UCSD-AML1 (cell line): ENCODE measurements around the gene ZNF44.
"Not testable (repeated sequence)": the region's sequence is repeated elsewhere in the genome, so short reads cannot be mapped to it uniquely, and the experiment has no call there.

Experiments used
- DNase-seq: peaks from one replicate; lab custom pipeline; 2025; ENCODE audit not compliant: unreplicated experiment; lab: John Stamatoyannopoulos, UW

Gene ZNF44

DNA sequence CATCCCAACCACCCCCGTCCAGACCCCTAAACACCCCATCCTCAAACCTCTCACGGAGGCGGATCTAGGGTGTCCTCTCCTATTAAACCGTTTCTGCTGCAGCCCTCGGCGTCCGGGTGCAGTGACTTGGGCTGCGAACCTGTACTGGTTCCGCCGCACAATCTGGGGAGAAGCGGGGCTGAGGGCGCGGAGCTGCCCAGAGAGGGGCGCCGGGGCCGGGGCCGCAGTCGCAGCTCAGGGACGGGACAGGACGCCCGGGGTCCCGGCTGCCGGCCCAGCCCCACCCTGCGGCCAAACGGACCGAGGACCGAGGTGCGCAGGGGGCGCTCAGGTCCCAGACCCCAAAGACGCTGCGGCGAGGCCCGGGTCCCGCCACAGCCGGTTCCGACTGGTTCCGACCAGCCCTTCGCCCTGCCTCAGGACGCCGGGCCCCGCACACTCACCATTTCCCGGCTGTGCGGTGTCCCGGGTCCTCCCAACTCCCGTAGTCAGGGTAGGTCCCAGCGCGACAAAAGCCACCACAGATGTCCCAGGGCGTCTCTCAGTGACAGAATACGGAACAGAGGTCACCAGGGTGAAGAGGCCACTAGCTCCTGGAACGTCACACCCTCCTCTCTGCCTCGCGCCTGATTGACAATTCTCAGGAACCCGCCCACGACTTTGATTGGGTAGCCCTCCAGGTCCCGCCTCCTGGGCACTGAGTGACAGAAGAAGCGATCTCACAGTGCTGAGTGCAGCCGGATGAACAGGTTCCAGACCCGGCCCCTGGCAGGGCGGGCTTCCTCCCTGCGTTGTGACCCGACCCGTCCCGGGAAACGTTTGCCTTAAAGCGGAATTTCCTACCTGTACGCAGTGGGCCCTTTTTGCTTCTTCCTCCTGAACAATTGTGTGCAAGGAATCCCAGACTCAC is at the start of gene ZNF44:
Gene ZNF44, minus strand, starts transcription at position 635 of the 910 bp plus-strand sequence. Its CDS starts 189 bp downstream, at position 446.
- DNase-seq: peak; percentile 94

- DNase-seq: peak; percentile 88
Observed at GRCh38 chr19:12333162-12334159, 38.8 kb upstream of the ZNF44 start, which contains the start of gene ZNF563. Gene ZNF563 (minus strand): TSS chr19:12333633. CDS start chr19:12333482, 151 bp downstream.

DNA sequence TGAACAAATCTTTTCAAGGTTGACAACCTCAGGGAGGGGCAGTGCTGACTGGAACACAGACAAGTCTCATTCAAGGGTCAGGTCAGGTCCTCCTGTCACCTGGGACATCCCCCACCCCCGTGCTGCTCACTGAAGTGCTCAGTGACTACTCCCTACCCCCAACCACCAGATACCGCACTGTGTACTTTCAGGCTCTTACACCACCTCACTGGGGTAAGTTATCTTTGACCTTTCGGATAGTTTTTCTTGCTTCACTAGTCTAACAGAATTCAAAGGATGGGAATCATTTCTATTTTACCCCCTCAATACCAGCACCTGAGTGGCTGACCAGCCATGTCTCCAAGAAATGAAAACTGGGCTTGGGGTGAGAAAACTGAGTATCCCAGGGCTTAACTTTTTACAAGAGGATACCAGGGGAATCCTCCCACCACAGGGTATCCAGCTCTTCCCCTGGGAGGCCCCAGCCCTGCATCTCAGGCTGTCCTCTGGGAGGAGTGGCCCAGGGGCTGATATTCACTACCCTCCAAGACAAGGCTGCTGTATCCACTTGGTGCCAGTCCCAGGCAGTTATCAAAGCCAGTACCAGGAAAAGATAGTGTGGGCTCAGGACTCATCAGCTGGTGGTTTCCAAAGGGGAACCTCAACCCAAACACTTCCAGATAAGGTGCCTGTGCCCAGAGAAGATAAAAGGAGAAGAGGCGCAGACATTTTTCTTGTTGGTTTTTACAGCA is 36.7 kb upstream of the ZNF44 start:
- no peak for DNase-seq

- DNase-seq: no peak
Observed at GRCh38 chr19:12330340-12330739, 35.7 kb upstream of the ZNF44 start.

DNA sequence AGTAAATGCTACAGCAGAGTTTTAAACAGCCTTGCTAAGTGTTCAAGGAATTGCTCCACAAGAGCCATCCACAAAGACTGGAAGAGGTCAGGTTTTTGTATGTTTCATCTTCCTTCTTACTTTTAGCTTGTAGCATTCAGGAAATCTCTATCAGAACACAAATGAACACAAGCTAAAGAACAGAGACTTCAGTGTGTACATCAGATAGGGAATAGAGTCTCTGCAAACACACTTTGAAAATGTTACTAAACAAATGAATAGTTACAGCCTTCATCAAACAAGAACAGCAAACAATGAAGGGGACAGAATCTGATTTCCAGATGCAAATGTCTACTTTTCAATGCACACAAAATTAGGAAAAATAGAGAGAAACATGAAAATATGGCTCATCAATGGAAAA is 31.0 kb upstream of the ZNF44 start:
- DNase-seq: no peak

GRCh38 chr19:12318782-12319413 is 24.2 kb upstream of the ZNF44 start:
- no peak for DNase-seq

DNA sequence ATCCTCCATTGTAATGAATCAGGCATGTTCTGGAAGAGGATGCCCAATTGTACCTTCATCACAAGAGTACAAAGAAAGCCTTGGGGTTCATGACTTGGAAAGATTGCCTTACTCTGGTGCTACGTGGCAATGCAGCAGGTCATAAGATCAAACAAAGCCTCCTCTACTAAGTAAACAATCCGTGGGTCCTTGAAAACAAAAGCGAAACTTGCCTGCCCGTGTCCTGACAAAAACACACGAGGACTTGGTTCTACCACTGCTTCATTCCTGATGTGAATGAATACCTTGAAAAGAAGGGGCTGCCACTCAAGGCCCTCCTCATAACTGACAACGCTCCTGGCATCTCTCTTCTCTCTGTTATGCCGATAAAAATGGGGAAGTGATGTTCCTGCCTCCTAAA is 19.9 kb upstream of the ZNF44 start:
- no peak for DNase-seq

- DNase-seq: not testable (repeated sequence)
Observed at GRCh38 chr19:12308891-12309290, 14.2 kb upstream of the ZNF44 start.

DNA sequence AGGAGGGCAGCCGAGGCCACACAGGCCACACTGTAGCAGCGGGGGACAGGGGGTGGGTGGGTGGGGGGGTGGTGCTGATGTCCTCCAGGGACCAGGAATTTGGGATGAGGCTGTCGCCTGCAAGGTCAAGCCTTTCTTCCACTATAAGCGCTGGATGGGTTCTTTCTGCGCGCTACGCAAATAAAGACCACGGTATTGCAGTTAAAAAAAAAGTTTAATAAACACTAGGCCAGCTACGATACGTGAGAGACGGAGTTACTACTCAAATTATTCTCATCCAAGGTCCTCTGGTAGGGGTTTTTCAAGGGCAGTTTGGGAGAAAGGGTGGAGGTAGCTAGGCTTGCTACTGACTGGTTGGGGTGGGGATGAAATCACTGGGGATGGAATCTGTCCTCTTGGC is 508 bp upstream of the ZNF44 start:
- DNase-seq: no peak

DNA sequence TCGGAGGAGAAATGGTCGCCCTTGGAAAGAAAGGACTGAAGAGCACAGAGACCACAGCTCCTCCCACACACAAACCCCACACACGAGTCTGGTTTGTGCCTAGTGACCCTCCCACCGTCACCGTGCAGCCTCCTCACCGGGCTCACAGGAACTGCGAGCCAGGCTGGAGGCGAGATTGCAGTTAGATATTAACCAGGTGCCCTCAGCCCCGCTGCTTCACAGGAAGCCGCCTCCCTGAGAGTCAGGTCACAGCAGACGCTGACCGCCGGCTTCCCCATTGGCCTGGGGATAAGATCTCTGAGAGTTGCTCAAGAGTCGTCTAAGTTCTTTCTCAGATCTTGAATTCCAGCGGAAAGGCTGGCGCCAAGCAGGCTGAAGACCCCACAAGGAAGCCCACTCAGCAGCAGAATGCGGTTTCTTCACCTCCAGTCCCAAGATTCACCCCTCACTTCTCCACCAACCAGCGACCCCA is 870 bp downstream of the ZNF44 start:
- DNase-seq: peak; percentile 55

DNA sequence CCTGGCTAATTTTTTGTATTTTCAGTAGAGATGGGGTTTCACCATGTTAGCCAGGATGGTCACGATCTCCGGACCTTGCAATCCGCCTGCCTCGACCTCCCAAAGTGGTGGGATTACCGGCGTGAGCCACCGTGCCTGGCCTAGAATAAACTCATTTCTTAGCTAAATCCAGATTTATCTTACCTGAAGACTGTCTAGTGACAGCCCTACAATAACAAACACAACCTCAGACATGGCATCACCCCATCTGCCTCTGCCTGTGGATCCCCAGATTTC is 5.0 kb downstream of the ZNF44 start:
- DNase-seq: no peak

- no peak for DNase-seq
Observed at GRCh38 chr19:12287958-12288500, 6.7 kb downstream of the ZNF44 start.

- DNase-seq: no peak
Observed at GRCh38 chr19:12284631-12285030, 10.1 kb downstream of the ZNF44 start.

- no peak for DNase-seq
Observed at GRCh38 chr19:12284226-12284625, 10.5 kb downstream of the ZNF44 start.

DNA sequence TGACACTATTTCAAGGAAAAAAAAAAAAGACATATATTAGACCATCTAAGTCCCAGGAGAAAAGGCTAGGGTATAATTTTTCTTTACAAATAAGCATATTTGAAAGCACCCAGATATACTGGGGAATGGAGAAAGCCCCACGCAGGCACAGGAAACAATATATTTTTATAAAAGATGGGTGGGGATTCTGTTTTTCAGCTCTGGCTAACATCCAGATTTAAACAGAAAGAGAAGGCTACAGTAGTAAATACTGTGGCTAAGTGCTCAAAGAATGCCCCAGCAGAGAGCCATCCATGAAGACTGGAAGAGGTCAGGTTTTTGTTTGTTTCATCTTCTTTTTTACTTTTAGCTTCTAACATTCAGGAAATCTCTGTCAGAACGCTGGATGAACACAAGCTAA is 16.0 kb downstream of the ZNF44 start:
- DNase-seq: no peak

DNA sequence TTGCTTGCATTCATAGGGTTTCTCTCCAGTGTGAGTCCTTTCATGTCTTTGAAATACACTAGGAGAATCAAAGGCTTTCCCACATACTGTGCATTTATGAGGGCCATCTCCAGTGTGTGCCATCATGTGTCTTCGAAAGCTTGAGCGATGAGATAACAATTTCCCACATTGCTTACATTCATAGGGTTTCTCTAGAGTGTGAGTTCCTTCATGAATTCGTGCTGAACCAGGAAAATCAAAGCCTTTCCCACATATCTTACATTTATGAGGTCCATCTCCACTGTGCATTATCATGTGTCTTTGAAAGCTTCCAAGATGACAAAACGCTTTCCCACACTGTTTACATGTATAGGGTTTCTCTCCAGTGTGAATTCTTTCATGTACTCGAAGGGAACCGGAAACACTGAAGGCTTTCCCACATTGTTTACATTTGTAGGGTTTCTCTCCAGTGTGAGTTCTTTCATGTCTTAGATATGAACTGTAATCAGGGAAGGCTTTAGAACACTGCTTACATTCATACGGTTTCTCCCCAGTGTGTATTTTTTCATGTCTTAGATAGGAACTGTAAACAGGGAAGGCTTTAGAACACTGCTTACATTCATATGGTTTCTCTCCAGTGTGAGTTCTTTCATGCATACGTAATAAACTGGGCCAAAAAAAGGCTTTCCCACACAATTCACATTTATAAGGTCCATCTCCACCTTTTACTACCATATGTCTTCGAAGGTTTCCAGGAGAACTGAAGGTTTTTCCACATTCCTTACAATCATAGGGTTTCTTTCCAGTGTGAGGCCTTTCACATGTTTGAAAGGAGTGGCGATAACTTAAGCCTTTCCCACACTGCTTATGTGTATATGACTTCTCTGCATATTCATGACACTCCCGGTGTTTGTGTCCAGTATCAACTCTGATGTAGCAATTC is 21.4 kb downstream of the ZNF44 start:
- no peak for DNase-seq

DNA sequence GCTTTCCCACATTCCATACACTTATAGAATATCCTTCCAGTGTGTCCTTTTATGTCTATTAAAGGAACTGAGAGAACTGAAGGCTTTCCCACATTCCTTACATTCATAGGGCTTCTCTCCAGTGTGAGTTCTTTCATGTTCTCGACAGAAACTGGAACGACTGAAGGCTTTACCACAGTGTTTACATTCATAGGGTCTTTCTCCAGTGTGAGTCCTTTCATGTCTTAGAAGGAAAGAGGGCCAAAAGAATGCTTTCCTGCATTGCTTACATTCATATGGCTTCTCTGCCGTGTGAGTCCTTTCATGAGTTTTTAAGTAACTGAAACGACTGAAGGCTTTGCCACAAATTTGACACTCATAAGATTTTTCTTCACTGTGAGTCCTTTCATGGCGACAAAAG is 22.3 kb downstream of the ZNF44 start:
- no peak for DNase-seq

DNA sequence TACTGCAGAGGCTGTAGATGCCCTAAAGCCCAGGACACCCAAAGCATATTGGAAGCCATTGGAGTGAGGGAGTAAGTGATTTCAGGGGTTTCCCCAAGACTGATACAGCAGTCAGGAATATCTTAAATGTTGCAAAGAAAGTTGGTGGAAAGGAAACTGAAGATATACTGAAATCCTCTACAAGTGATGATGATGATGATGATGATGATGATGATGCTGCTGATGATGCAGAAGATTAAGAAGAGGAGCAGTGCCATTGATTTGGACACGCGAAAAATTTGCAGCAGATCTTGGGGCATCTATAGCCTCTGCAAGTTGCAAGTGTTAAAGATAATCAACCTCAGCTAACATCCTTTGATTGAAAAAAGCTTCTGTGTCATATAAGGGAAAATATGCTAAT is 23.8 kb downstream of the ZNF44 start:
- DNase-seq: no peak
